ENCODE results near the gene IMMP2L.

DNA sequence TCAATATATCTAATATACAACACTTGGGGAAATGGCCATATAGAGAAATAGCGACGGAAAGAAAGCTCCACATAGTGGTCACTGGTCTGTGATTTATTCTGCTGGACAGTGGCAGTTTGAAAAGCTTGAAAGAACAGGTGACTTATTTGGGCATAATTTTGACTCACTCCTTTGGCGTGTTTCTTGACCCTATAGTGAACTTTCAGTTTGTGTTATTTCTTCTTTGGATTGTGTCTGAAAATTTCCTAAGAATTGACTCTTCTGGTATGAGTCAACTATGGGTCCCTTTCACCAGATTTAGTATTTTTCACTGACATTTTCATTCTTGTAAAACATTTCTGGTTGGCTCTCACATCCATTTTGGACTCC, 25.8 kb upstream of the IMMP2L start:
- TF ChIP-seq POLR2A (IDR thresholded peaks at IDR 0.05) = no peak
- TF ChIP-seq, protein P1, sequence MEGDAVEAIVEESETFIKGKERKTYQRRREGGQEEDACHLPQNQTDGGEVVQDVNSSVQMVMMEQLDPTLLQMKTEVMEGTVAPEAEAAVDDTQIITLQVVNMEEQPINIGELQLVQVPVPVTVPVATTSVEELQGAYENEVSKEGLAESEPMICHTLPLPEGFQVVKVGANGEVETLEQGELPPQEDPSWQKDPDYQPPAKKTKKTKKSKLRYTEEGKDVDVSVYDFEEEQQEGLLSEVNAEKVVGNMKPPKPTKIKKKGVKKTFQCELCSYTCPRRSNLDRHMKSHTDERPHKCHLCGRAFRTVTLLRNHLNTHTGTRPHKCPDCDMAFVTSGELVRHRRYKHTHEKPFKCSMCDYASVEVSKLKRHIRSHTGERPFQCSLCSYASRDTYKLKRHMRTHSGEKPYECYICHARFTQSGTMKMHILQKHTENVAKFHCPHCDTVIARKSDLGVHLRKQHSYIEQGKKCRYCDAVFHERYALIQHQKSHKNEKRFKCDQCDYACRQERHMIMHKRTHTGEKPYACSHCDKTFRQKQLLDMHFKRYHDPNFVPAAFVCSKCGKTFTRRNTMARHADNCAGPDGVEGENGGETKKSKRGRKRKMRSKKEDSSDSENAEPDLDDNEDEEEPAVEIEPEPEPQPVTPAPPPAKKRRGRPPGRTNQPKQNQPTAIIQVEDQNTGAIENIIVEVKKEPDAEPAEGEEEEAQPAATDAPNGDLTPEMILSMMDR (IDR thresholded peaks at IDR 0.05) = no peak
- TF ChIP-seq POLR2AphosphoS5 (IDR thresholded peaks at IDR 0.05) = no peak
